Ectodermal cell (in vitro differentiated cells): ENCODE results near the gene SERPINC1.

ENCODE experiments used
- H3K27ac ChIP-seq: 2 replicates; pipeline ENCODE4 v1.7.0; 2013; ENCODE audit warnings: mild to moderate bottlenecking, low read depth, low read length; ENCODE audit not compliant: insufficient read depth, poor library complexity, severe bottlenecking
- H3K27me3 ChIP-seq: 2 replicates; pipeline ENCODE4 v1.7.0; 2013; ENCODE audit warnings: mild to moderate bottlenecking, low read length; ENCODE audit not compliant: insufficient read depth, control insufficient read depth, poor library complexity, severe bottlenecking
- H3K36me3 ChIP-seq: one replicate; pipeline ENCODE4 v1.7.0; 2013; ENCODE audit warnings: low read length; ENCODE audit not compliant: control insufficient read depth, insufficient read depth
- H3K4me1 ChIP-seq: one replicate; pipeline ENCODE4 v1.7.0; 2013; ENCODE audit warnings: low read length; ENCODE audit not compliant: control insufficient read depth, insufficient read depth
- H3K4me3 ChIP-seq: 2 replicates; pipeline ENCODE4 v1.7.0; 2013; ENCODE audit warnings: low read depth, low read length, control low read depth; ENCODE audit not compliant: insufficient read depth
- H3K9me3 ChIP-seq: 2 replicates; pipeline ENCODE4 v1.7.0; 2013; ENCODE audit warnings: mild to moderate bottlenecking, low read length, moderate library complexity; ENCODE audit not compliant: control insufficient read depth
- WGBS, 2 experiments: methylation state at CpG; one replicate each; pipeline ENCODE4 v1.1.7; 2013; ENCODE audit warnings: missing lambda C conversion rate in 2 of 2; 5-methylcytosine and 5-hydroxymethylcytosine counted together

SERPINC1 gene

GRCh38 chr1:173876732-173877131 lies 40.4 kb downstream of the SERPINC1 start:
- Histone ChIP-seq H3K27me3 (no peaks in the 10 kb centered on the region), H3K9me3 (no peaks in the 10 kb centered on the region), H3K36me3 (peaks cover 6% of the 10 kb centered on the region), H3K4me1 (no peaks in the 10 kb centered on the region), H3K27ac (no peak overlapping the region), H3K4me3 (no peak overlapping the region)
- WGBS, 2 experiments, result 90 to 96% methylated on average over 3 to 4 of the region's 5 CpGs

- 69 to 77% methylated on average over 2 of the region's 2 CpGs for WGBS, 2 experiments
- no peak overlapping the region for H3K27ac ChIP-seq
- H3K36me3 ChIP-seq, result peaks cover 4% of the 10 kb centered on the region
- H3K9me3 ChIP-seq, result no peaks in the 10 kb centered on the region
- H3K4me1 ChIP-seq, result no peaks in the 10 kb centered on the region
- H3K4me3 ChIP-seq, result no peak overlapping the region
- H3K27me3 ChIP-seq, result no peaks in the 10 kb centered on the region
These were observed 45.6 kb downstream of the SERPINC1 start for GRCh38 chr1:173871500-173871899.

- no peaks in the 10 kb centered on the region for H3K27me3 ChIP-seq
- no peak overlapping the region for H3K27ac ChIP-seq
- WGBS, 2 experiments, result 90 to 94% methylated on average over 5 of the region's 5 CpGs
- peaks cover 9% of the 10 kb centered on the region for H3K36me3 ChIP-seq
- H3K4me3 ChIP-seq, result no peak overlapping the region
- no peaks in the 10 kb centered on the region for H3K4me1 ChIP-seq
- no peaks in the 10 kb centered on the region for H3K9me3 ChIP-seq
These were observed 46.0 kb downstream of the SERPINC1 start for GRCh38 chr1:173871091-173871490.

- Histone ChIP-seq H3K4me3 (no peak overlapping the region), H3K9me3 (no peaks in the 10 kb centered on the region), H3K4me1 (peaks cover 3% of the 10 kb centered on the region), H3K27ac (no peak overlapping the region), H3K27me3 (no peaks in the 10 kb centered on the region), H3K36me3 (peaks cover 15% of the 10 kb centered on the region)
- 96 to 97% methylated on average over 15 of the region's 15 CpGs for WGBS, 2 experiments
These were observed 46.7 kb downstream of the SERPINC1 start for GRCh38 chr1:173870252-173871075.

GRCh38 chr1:173869021-173869359 lies 48.1 kb downstream of the SERPINC1 start:
- peaks cover 12% of the 10 kb centered on the region for H3K4me1 ChIP-seq
- H3K9me3 ChIP-seq, result no peaks in the 10 kb centered on the region
- peaks cover 28% of the 10 kb centered on the region for H3K36me3 ChIP-seq
- H3K27me3 ChIP-seq, result no peaks in the 10 kb centered on the region
- peak overlapping the region; percentile 92 for H3K4me3 ChIP-seq
- H3K27ac ChIP-seq, result peak overlapping the region; percentile 79
- 10 to 18% methylated on average over 3 to 5 of the region's 5 CpGs for WGBS, 2 experiments

GRCh38 chr1:173868266-173869020 lies 48.7 kb downstream of the SERPINC1 start, which contains the start of gene ZBTB37:
ZBTB37 (plus strand) TSS chr1:173868380; CDS start chr1:173870226, 1,846 bp downstream.
- Histone ChIP-seq H3K4me1 (peaks cover 12% of the 10 kb centered on the region), H3K27ac (peak within 1 kb of the TSS; percentile 90), H3K4me3 (peak within 1 kb of the TSS; percentile 92), H3K9me3 (no peaks in the 10 kb centered on the region), H3K36me3 (peaks cover 26% of the 10 kb centered on the region), H3K27me3 (no peaks in the 10 kb centered on the region)
- WGBS, 2 experiments, result 0% methylated on average over 53 of the region's 53 CpGs

- Histone ChIP-seq H3K4me1 (peaks cover 12% of the 10 kb centered on the region), H3K27ac (peak within 1 kb of the TSS; percentile 90), H3K9me3 (no peaks in the 10 kb centered on the region), H3K4me3 (peak within 1 kb of the TSS; percentile 92), H3K27me3 (no peaks in the 10 kb centered on the region), H3K36me3 (peaks cover 29% of the 10 kb centered on the region)
- WGBS, 2 experiments, result 0% methylated on average over 23 to 30 of the region's 30 CpGs
These were observed 49.3 kb downstream of the SERPINC1 start, which contains the start of gene GAS5 for GRCh38 chr1:173867753-173868265. GAS5 (minus strand) TSS chr1:173867989.

- H3K4me3 ChIP-seq, result peak overlapping the region; percentile 92
- peaks cover 32% of the 10 kb centered on the region for H3K36me3 ChIP-seq
- peak overlapping the region; percentile 90 for H3K27ac ChIP-seq
- H3K27me3 ChIP-seq, result no peaks in the 10 kb centered on the region
- H3K9me3 ChIP-seq, result no peaks in the 10 kb centered on the region
- WGBS, 2 experiments, result 0 to 1% methylated on average over 32 of the region's 32 CpGs
- H3K4me1 ChIP-seq, result peaks cover 12% of the 10 kb centered on the region
These were observed 49.9 kb downstream of the SERPINC1 start for GRCh38 chr1:173867141-173867752.

GRCh38 chr1:173866413-173867115 lies 50.6 kb downstream of the SERPINC1 start:
- H3K4me3 ChIP-seq, result peak overlapping the region; percentile 92
- H3K36me3 ChIP-seq, result peaks cover 32% of the 10 kb centered on the region
- H3K4me1 ChIP-seq, result peaks cover 12% of the 10 kb centered on the region
- H3K9me3 ChIP-seq, result no peaks in the 10 kb centered on the region
- H3K27ac ChIP-seq, result peak overlapping the region; percentile 90
- H3K27me3 ChIP-seq, result no peaks in the 10 kb centered on the region
- WGBS, 2 experiments, result 0 to 8% methylated on average over 2 of the region's 2 CpGs
